Body of pancreas (tissue), 4 donors: Measurements from ENCODE around the gene PLOD2.

Experiments
- POLR2A ChIP-seq, 3 donors: fragments of 450-650 bp; IDR thresholded peaks; one replicate each; pipeline ENCODE4 v1.6.1; 2016; ENCODE audit warnings: antibody characterized with exemption in 3 of 3, mild to moderate bottlenecking in 2 of 3
- TF ChIP-seq, protein P1 (sequence below), 7 experiments: fragments of 450-650 bp in 4 of 7; fragments of 200-600 bp in 3 of 7; sonication (generic) in 3 of 7; IDR thresholded peaks; one replicate each; pipeline ENCODE4 v1.5.1; 2016 to 2019; ENCODE audit warnings: antibody characterized with exemption in 7 of 7

DNA sequence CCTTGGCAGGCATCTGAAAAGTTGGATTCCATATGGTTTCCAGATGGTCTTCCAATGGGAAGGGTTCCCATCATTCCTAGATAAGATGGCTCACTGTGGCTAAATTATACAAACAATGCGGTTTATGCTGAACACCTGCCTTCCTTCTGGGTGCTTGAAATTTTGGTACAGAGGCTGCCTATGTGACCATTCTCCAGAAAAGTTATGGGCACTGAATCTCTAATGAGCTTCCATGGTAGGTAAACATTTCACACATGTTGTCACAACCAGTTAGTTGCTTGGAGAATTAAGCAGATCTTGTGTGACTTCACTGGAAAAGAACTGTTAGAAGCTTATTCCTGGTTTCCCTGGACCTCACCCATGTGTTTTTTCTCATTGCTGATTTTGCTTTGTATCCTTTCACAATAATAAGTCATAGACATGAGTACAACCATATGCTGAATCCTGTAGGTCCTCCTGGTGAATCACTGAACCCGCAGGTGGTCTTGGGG is 30.1 kb downstream of the PLOD2 start:
- TF ChIP-seq, protein P1, sequence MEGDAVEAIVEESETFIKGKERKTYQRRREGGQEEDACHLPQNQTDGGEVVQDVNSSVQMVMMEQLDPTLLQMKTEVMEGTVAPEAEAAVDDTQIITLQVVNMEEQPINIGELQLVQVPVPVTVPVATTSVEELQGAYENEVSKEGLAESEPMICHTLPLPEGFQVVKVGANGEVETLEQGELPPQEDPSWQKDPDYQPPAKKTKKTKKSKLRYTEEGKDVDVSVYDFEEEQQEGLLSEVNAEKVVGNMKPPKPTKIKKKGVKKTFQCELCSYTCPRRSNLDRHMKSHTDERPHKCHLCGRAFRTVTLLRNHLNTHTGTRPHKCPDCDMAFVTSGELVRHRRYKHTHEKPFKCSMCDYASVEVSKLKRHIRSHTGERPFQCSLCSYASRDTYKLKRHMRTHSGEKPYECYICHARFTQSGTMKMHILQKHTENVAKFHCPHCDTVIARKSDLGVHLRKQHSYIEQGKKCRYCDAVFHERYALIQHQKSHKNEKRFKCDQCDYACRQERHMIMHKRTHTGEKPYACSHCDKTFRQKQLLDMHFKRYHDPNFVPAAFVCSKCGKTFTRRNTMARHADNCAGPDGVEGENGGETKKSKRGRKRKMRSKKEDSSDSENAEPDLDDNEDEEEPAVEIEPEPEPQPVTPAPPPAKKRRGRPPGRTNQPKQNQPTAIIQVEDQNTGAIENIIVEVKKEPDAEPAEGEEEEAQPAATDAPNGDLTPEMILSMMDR (IDR thresholded peaks at IDR 0.05): no peak
- TF ChIP-seq POLR2A (IDR thresholded peaks at IDR 0.05): no peak
